Lower leg skin (tissue), 3 donors: ENCODE data around the gene GIMAP2.

ENCODE experiments used
- POLR2A ChIP-seq, 2 donors: fragments of 450-650 bp; IDR thresholded peaks; one replicate each; pipeline ENCODE4 v1.6.1; 2016 to 2017; ENCODE audit warnings: antibody characterized with exemption in 2 of 2, mild to moderate bottlenecking in 1 of 2, moderate library complexity in 1 of 2
- TF ChIP-seq, protein P1 (sequence below), 3 donors: fragments of 450-650 bp; IDR thresholded peaks; one replicate each; pipeline ENCODE4 v1.5.1; 2016; ENCODE audit warnings: antibody characterized with exemption in 3 of 3, mild to moderate bottlenecking in 3 of 3, moderate library complexity in 2 of 3

DNA sequence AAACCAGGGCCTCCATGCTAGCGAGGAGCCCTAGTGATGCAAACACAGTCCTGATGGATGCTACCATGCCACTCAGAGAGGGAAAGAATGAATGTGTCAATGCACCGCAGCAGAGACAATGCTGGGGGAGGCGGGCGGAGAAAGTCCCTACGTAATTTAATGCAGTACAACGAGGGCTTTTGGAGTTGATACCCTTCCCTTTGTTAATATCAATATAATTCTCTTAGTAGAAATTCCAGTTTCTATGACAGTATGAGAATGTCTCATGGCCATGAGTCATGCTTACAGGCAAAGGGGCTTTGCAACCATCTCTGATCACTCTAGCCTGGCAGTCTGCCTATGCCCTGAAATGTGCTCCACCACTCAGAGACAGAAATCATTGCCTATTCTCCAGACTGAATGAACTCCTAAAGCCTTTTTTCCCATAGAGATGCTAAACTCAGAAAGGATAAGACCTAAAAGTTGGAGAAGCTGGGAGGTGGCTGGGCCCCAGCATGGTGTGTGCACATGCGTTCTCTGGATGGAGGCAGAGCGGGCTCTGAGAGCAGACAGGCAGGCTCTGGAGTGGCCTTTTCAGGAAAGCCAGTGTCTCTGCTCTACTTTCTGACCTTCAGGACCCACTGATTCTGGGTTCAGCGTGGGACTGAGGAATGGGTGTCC lies 20.3 kb upstream of the GIMAP2 start:
- TF ChIP-seq, protein P1, sequence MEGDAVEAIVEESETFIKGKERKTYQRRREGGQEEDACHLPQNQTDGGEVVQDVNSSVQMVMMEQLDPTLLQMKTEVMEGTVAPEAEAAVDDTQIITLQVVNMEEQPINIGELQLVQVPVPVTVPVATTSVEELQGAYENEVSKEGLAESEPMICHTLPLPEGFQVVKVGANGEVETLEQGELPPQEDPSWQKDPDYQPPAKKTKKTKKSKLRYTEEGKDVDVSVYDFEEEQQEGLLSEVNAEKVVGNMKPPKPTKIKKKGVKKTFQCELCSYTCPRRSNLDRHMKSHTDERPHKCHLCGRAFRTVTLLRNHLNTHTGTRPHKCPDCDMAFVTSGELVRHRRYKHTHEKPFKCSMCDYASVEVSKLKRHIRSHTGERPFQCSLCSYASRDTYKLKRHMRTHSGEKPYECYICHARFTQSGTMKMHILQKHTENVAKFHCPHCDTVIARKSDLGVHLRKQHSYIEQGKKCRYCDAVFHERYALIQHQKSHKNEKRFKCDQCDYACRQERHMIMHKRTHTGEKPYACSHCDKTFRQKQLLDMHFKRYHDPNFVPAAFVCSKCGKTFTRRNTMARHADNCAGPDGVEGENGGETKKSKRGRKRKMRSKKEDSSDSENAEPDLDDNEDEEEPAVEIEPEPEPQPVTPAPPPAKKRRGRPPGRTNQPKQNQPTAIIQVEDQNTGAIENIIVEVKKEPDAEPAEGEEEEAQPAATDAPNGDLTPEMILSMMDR (IDR thresholded peaks at IDR 0.05): no peak
- TF ChIP-seq POLR2A (IDR thresholded peaks at IDR 0.05): no peak
